Daoy (cell line): ENCODE data around the gene RUFY3. TPM values are rescaled to one million over a fixed set of nuclear protein-coding genes. Genes with fewer than 3 reads are reported as not detected.
"Not testable (repeated sequence)": the region's sequence is repeated elsewhere in the genome, so short reads cannot be mapped to it uniquely, and the experiment has no call there.

ENCODE experiments used
- DNase-seq: peaks from one replicate; pipeline ENCODE4 v3.0.0-alpha.2; 2015; ENCODE audit warnings: low read depth
- total RNA-seq: library from RNA; depleted of rRNA; stranded (reverse); fragments of >200 nt; shearing (Covaris generic); gene quantifications from 2 replicates; pipeline ENCODE4 v1.2.3, GENCODE V29; 2014

Gene RUFY3
- total RNA-seq, 1 experiment from 2014 or later = 8.3 TPM

GRCh38 chr4:70735915-70736314 lies 14.2 kb downstream of the RUFY3 start:
- DNase-seq = peak; percentile 54

DNA sequence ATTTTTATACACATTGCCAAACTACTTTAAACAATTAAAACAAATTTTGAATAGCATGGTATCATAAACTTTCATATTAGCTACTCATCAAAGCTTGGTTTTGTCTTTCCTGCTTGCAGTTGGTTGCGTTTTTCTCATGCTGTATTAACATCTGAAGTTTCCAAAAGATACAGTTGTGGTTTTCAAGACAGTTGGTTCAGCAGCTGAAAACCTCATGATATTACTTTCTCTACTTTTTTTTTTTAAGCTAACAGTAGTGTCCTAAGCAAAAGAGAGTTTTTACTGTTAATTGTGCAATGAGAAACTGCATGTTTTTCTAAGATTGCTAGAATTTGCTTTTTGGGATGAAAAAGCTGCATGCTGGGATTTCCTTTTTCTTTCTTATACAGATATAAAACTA lies 15.2 kb downstream of the RUFY3 start:
- DNase-seq = no peak

DNA sequence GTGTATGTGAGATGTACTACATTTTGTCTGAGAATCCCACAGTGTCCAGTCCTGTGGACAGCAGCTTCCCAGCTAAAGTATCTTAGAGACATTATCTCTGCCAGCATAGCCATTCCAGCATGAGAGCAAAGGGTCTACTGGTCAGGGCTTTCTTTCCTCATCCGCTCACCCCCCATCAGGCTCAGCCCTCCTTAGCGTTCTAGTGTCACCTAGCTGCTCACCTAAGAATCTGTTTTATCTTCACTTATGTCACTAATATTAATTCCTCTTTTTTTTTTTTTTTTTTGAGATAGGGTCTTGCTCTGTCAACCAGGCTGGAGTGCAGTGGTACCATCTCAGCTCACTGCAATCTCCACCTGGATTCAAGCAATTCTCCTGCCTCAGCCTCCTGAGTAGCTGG lies 15.6 kb downstream of the RUFY3 start:
- DNase-seq = no peak

GRCh38 chr4:70739496-70740337 lies 18.0 kb downstream of the RUFY3 start:
- DNase-seq = no peak

DNA sequence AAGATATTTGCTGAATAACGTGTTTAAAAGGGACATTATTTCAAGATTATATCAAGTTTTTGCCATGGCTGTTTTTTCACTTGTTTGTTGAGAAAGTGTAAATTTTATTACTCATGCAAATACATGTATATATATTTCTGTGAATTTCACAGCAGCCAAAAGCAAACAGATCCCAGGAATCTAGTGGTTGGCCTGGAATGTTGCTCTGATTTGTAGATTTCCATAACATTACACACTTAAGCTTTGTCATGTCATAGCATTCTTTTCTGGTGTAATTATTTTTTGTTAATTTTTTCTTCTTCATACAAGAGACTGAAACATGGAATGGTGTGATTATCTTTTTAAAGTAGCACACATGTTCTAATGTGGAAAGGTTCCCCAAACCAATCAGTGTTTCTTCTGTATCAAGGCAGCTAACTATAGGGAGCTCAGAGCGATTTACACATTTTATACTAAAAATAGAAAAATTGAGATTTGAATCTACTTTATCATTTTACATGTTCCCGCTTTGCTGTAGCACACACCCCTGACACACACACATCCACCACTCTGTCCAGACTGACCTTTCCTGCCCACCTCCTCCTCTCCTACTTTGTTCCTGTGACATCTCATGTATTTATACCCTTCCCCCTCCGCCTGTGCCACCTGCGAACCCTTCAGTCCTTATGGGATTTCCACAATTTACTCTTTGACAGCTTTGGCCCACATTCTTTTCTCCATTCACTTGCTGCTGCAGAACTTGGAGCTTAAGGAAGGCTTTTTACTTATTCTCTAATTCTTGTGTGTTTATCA lies 20.3 kb downstream of the RUFY3 start:
- no peak for DNase-seq

GRCh38 chr4:70743731-70744130 lies 22.0 kb downstream of the RUFY3 start:
- DNase-seq = no peak

DNA sequence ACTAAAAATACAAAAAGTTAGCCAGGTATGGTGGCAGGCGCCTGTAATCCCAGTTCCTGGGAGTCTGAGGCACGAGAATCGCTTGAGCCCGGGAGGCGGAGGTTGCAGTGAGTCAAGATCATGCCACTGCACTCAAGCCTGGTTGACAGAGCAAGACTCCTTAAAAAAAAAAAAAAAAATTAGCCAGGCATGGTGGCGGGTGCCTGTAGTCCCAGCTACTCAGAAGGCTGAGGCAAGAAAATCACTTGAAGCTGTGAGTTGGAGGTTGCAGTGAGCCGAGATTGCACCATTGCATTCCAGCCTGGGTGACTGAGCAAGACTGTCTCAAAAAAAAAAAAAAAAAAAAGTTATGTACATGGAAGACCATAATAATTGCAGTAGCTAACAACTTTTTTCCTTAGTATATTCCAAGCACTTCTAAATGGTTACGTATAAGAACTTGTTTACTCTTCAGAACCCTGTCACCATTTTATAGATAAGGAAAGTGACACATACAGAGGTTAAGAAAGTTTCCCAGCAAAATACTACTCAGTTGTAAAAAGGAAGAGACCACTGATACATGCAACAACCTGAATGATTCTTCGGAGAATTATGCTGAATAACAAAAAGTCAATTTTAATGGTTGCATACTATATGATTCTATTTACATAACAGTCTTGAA lies 24.5 kb downstream of the RUFY3 start:
- no peak for DNase-seq

GRCh38 chr4:70747874-70748273 lies 26.1 kb downstream of the RUFY3 start:
- no peak for DNase-seq

- DNase-seq = no peak
These were observed 27.5 kb downstream of the RUFY3 start for GRCh38 chr4:70749313-70749712.

- DNase-seq = no peak
These were observed 30.5 kb downstream of the RUFY3 start for GRCh38 chr4:70752236-70752635.

DNA sequence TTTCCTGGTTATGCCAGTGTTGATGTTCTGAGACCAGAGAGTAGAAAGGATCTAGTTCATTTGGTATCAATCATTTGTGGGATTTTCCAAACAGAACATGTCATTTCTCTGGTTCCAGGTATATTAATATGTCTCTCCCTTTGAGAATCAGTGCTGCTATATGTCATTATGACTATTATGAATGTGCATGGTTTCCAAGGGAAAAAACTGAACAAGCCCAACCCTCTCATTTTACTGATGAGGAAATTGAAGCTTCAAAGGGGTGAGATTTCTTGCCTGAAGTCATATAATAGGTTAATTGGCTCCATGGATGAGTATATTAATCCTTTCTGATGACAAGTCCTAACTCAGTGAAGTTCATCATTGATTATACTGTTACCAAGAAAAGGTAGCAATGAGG lies 31.9 kb downstream of the RUFY3 start:
- DNase-seq = no peak

GRCh38 chr4:70754470-70754869 lies 32.7 kb downstream of the RUFY3 start:
- no peak for DNase-seq

DNA sequence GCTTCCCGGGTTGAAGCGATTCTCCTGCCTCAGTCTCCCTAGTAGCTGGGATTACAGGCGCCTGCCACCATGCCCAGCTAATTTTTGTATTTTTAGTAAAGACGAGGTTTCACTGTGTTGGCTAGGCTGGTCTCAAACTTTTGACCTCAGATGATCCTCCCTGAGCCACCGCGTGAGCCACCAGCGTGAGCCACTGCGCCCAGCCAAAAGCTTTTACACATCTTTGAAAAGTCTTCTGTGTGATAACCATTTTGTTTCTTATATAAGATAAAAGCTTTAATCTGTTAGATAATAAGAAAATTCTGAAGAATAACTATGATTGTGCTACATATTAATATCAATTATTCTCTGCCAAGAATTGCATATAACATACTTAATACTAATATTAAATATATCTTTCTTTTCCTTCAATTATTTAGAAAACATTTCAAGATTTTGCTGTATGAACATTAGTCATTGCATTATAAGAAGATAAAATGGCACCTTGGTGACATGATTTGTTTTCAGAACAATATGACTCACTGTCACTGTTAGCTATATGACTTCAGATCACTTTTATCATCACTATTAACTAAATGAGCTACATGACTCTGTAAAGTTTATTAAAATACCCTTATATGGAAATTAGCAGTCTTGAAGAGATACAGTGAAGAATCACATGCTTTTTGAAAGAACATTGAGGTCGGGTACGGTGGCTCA lies 33.4 kb downstream of the RUFY3 start:
- DNase-seq = no peak

GRCh38 chr4:70759126-70759525 lies 37.4 kb downstream of the RUFY3 start:
- no peak for DNase-seq

DNA sequence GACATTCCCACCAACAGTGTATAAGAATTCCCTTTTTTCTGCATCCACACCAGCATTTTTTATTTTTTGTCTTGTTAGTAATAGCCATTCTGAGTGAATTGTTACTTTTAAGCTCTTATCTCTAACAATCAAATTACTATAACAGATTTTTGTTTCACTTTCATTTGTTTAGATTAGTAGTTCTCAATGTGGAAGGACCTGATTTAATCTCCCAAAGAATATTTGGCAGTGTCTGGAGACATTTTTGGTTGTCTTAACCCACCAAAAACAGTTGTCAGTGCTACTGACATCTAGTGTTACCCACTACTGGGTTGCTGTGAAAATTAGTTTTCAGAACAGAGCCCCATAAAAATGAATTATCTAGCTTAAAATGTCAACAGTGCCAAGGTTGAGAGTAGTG lies 37.9 kb downstream of the RUFY3 start:
- DNase-seq = no peak

GRCh38 chr4:70760662-70761061 lies 38.9 kb downstream of the RUFY3 start:
- no peak for DNase-seq

- no peak for DNase-seq
These were observed 39.6 kb downstream of the RUFY3 start for GRCh38 chr4:70761276-70761816.

GRCh38 chr4:70765368-70765767 lies 43.6 kb downstream of the RUFY3 start:
- no peak for DNase-seq

DNA sequence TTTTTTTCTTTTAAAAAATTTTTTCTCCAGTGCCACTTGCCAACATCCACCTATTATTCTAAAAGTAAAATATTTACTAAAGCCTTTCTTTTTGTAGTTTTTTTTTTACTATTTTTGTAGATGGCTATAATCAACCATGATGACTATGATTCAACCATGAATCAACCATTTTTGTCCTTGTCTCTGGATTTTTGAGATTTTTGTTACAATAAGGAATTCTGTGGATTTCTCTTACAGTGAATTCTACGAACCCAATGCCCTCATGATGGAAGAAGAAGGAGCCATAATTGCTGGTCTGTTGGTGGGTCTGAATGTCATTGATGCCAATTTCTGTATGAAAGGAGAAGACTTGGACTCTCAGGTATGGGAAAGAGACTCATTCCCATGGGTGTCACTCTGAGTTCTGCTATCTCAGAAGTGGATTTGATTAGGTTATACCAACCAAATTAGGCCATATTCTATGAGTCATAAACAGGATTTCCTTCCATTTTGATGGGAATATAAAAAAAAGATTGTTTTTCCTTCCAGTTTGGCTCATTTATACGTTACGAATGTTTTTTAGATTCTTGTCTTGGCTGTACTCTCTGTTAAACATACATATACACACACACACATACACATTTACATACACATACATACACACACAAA lies 46.7 kb downstream of the RUFY3 start:
- DNase-seq = no peak

DNA sequence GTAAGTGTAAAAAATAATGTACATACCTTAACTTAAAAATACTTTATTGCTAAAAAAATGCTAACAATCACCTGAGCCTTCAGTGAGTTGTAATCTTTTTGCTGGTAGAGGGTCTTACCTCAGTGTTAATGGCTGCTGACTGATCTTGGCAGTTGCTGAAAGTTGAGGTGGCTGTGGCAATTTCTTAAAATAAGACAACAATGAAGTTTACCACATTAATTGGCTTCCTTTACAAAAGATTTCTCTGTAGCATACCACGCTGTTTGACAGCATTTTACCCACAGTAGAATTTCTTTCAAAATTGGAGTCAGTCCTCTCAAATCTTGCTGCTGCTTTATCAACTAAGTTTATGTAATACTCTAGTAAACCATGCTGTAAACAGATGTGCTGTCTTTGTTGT lies 47.6 kb downstream of the RUFY3 start:
- not testable (repeated sequence) for DNase-seq

GRCh38 chr4:70772929-70773555 lies 51.3 kb downstream of the RUFY3 start:
- DNase-seq = no peak
